Uterus (tissue), 4 donors: ENCODE data around the gene KRTAP20-4. TPM values are rescaled to one million over a fixed set of nuclear protein-coding genes. Genes with fewer than 3 reads are reported as not detected.

ENCODE experiments used
- DNase-seq, 2 donors: peaks; one replicate each; pipeline ENCODE4 v3.0.0-alpha.2; 2019 to 2020
- H3K27ac ChIP-seq, 2 donors: fragments of 200-600 bp; sonication (generic); 1 replicate in 1 of 2; 2 replicates in 1 of 2; pipeline ENCODE4 v1.5.1; 2016 to 2018
- H3K27me3 ChIP-seq, 2 donors: fragments of 200-600 bp; sonication (generic); one replicate each; pipeline ENCODE4 v1.5.1; 2018 to 2019; ENCODE audit warnings: control low read depth in 1 of 2
- H3K36me3 ChIP-seq, 2 donors: fragments of 200-600 bp; sonication (generic); one replicate each; pipeline ENCODE4 v1.5.1; 2019; ENCODE audit warnings: control low read depth in 1 of 2
- H3K4me1 ChIP-seq, 2 donors: fragments of 200-600 bp; sonication (generic); one replicate each; pipeline ENCODE4 v1.5.1; 2018 to 2019; ENCODE audit warnings: control low read depth in 1 of 2
- H3K4me3 ChIP-seq, 2 donors: fragments of 200-600 bp; sonication (generic); 1 replicate in 1 of 2; 2 replicates in 1 of 2; pipeline ENCODE4 v1.5.1; 2018 to 2019; ENCODE audit warnings: mild to moderate bottlenecking in 1 of 2
- H3K9me3 ChIP-seq, 2 donors: fragments of 200-600 bp; sonication (generic); one replicate each; pipeline ENCODE4 v1.5.1; 2019; ENCODE audit warnings: control low read depth in 1 of 2
- POLR2A ChIP-seq, 2 donors: fragments of 450-650 bp; IDR thresholded peaks; one replicate each; pipeline ENCODE4 v1.6.1; 2016; ENCODE audit warnings: antibody characterized with exemption in 2 of 2, mild to moderate bottlenecking in 1 of 2, moderate library complexity in 1 of 2
- intact Hi-C: fragments of 100-400 bp; cut with DNase I; formaldehyde crosslinking; loops from one replicate; pipeline ENCODE4 v1.15.1; 2023; ENCODE audit warnings: low total_unique reads
- small RNA-seq: library from RNA; depleted of rRNA; stranded (forward); fragments of <200 nt; gene quantifications from one replicate; pipeline ENCODE3, GENCODE V24; 2016
- total RNA-seq, 4 donors: library from RNA; depleted of rRNA in 3 of 4; stranded (reverse); fragments of >200 nt in 3 of 4; gene quantifications; one replicate each; pipeline versions ENCODE4 v1.1.0 to v1.2.4, GENCODE V29; 2014 to 2023
- TF ChIP-seq, protein P1 (sequence below), 4 experiments: fragments of 200-600 bp in 2 of 4; fragments of 450-650 bp in 2 of 4; sonication (generic) in 2 of 4; IDR thresholded peaks; one replicate each; pipeline ENCODE4 v1.5.1; 2016 to 2019; ENCODE audit warnings: antibody characterized with exemption in 4 of 4, mild to moderate bottlenecking in 2 of 4, moderate library complexity in 1 of 4
- donor health status: DM: yes; HTN: yes; CAD: no.

Gene KRTAP20-4
- total RNA-seq, 4 donors from 2014 or later, result not detected

DNA sequence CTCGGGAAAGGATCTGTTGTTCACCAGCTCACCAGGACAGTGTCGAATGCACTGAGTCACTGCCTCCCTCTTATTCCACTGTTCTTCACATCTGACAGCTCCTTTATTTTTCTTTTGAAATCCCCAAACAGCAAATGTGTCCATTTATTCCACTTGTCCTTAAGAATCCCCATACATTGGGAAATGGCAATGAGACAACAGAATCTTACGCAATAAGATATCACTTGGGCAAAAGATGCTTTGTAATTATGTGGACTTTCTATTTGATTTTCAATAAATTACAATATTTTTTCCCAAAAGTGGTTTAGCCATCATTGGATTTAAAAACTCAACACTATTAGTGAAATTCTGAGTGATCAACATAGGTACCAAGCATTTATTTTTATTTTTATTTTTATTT, 18.3 kb downstream of the KRTAP20-4 start:
- Histone ChIP-seq H3K4me3 (no peak overlapping the region), H3K27me3 (no peaks in the 10 kb centered on the region), H3K36me3 (no peaks in the 10 kb centered on the region), H3K4me1 (no peaks in the 10 kb centered on the region), H3K9me3 (no peaks in the 10 kb centered on the region), H3K27ac (no peak overlapping the region)
- no peak for DNase-seq
- intact Hi-C loops, result no loop called here
- no peak for TF ChIP-seq POLR2A (IDR thresholded peaks at IDR 0.05)
- TF ChIP-seq, protein P1, sequence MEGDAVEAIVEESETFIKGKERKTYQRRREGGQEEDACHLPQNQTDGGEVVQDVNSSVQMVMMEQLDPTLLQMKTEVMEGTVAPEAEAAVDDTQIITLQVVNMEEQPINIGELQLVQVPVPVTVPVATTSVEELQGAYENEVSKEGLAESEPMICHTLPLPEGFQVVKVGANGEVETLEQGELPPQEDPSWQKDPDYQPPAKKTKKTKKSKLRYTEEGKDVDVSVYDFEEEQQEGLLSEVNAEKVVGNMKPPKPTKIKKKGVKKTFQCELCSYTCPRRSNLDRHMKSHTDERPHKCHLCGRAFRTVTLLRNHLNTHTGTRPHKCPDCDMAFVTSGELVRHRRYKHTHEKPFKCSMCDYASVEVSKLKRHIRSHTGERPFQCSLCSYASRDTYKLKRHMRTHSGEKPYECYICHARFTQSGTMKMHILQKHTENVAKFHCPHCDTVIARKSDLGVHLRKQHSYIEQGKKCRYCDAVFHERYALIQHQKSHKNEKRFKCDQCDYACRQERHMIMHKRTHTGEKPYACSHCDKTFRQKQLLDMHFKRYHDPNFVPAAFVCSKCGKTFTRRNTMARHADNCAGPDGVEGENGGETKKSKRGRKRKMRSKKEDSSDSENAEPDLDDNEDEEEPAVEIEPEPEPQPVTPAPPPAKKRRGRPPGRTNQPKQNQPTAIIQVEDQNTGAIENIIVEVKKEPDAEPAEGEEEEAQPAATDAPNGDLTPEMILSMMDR (IDR thresholded peaks at IDR 0.05), result no peak

DNA sequence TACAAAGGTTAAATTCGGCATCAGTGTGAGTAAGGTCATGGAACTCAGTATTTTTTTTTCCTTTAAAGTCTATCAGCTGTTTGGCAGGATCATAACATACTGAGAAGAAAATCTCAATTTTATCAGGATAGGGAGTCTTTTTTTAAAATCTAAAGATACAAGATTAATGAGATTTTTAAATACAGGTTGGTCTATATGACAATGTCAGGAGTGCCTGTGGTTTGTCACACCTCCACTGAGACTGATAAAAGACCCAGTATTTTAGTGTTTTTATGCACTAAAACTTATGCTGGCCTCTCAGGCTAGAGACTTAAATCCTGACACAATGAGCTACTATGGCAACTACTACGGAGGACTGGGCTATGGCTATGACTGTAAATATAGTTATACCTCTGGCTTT, 22.1 kb downstream of the KRTAP20-4 start, which contains the start of gene KRTAP20-3:
Gene KRTAP20-3 (plus strand): TSS at position 301 of the 400 bp plus-strand sequence.
- Histone ChIP-seq H3K4me1 (no peaks in the 10 kb centered on the region), H3K36me3 (no peaks in the 10 kb centered on the region), H3K9me3 (no peaks in the 10 kb centered on the region), H3K27ac (no peak within 1 kb of the TSS), H3K27me3 (no peaks in the 10 kb centered on the region), H3K4me3 (no peak within 1 kb of the TSS)
- DNase-seq, result no peak
- intact Hi-C loops, result no loop called here
- TF ChIP-seq POLR2A (IDR thresholded peaks at IDR 0.05), result no peak
- TF ChIP-seq, protein P1 (IDR thresholded peaks at IDR 0.05), result no peak

DNA sequence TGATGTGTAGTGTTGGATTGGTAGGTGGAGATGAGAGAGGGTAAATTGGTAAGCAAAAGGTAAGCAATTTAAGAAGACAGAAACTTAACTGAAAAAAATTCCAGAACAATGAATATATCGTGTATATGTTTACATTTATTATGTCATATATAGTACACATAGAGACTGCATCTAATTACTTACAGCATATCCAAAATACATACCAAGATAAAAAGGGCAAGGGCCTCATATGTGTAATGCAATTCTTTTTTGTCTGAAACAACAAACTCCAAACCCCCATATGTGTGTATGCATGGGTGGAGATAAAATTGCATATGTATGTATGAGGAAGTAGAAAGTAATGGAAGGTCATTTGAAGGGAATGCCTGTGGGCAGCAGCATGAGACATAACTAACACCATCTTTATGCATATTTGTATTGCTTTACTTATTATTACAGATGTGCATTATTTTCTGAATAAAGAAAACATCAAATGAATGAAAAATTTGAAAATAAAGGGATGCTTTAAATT, 26.5 kb downstream of the KRTAP20-4 start:
- H3K27ac ChIP-seq, result no peak overlapping the region
- no peaks in the 10 kb centered on the region for H3K27me3 ChIP-seq
- H3K4me3 ChIP-seq, result no peak overlapping the region
- intact Hi-C loops, result no loop called here
- DNase-seq, result no peak
- TF ChIP-seq POLR2A (IDR thresholded peaks at IDR 0.05), result no peak
- TF ChIP-seq, protein P1 (IDR thresholded peaks at IDR 0.05), result no peak
- no peaks in the 10 kb centered on the region for H3K9me3 ChIP-seq
- no peaks in the 10 kb centered on the region for H3K36me3 ChIP-seq
- no peaks in the 10 kb centered on the region for H3K4me1 ChIP-seq

DNA sequence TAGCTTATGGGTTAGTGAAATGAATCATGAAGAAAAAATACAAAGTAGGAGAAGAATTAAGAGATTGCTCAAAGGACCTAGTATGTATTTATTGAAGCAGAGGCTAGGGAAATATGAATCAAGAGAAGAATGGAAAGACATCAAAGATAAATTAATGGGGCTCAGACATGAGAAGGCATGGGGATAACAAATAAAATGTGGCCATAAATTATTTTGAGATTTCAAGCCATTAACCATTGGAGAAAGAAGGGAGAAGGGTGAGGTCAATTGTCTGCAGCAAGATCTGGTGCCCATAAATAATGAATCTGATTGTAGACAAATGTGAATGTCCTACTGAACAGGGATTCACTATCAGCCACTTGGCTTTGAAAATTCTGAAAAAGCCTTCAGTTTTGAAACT, 32.5 kb downstream of the KRTAP20-4 start:
- Histone ChIP-seq H3K4me1 (no peaks in the 10 kb centered on the region), H3K27ac (no peak overlapping the region), H3K27me3 (no peaks in the 10 kb centered on the region), H3K4me3 (no peak overlapping the region), H3K9me3 (no peaks in the 10 kb centered on the region), H3K36me3 (no peaks in the 10 kb centered on the region)
- no peak for DNase-seq
- TF ChIP-seq, protein P1 (IDR thresholded peaks at IDR 0.05), result no peak
- no peak for TF ChIP-seq POLR2A (IDR thresholded peaks at IDR 0.05)
- intact Hi-C loops, result no loop called here

DNA sequence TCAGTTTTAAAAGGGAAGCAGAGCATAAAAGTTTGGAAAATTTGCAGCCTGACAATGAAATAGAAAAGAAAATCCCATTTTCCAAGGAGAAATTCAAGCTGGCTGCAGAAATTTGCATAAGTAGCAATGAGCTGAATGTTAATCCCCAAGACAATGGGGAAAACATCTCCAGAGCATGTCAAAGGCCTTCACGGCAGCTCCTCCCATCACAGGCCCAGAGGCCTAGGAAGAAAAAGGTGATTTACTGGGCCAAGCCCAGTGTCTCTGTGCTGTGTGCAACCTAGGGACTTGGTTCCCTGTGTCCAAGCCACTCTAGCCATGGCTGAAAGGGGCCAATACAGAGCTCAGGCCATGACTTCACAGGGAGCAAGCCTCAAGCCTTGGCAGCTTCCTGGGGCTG, 48.3 kb downstream of the KRTAP20-4 start:
- TF ChIP-seq, protein P1 (IDR thresholded peaks at IDR 0.05), result no peak
- TF ChIP-seq POLR2A (IDR thresholded peaks at IDR 0.05), result no peak
- no peak for DNase-seq
- intact Hi-C loops, result no loop called here
- no peak overlapping the region for H3K4me3 ChIP-seq
- H3K27me3 ChIP-seq, result no peaks in the 10 kb centered on the region
- H3K4me1 ChIP-seq, result no peaks in the 10 kb centered on the region
- no peaks in the 10 kb centered on the region for H3K36me3 ChIP-seq
- H3K9me3 ChIP-seq, result no peaks in the 10 kb centered on the region
- H3K27ac ChIP-seq, result no peak overlapping the region

Small RNAs within 50 kb of the gene (small RNA-seq; reads per million reads assigned to genes)
- not detected for gene KRTAP20-1
- gene KRTAP20-3, result not detected
- gene KRTAP20-4, result not detected
- not detected for gene KRTAP22-1
- gene KRTAP22-2, result not detected

Other genes with a start within 250 kb of the KRTAP20-4 start
- gene KRTAP13-2, start 248.4 kb upstream of the KRTAP20-4 start, total RNA-seq, result not detected
- not detected for gene KRTAP13-1, start 224.6 kb upstream of the KRTAP20-4 start, total RNA-seq
- not detected for gene KRTAP13-3, start 194.7 kb upstream of the KRTAP20-4 start, total RNA-seq
- gene KRTAP13-4, start 190.4 kb upstream of the KRTAP20-4 start, total RNA-seq, result not detected
- gene KRTAP15-1, start 180.4 kb upstream of the KRTAP20-4 start, total RNA-seq, result not detected
- gene KRTAP19-1, start 140.3 kb upstream of the KRTAP20-4 start, total RNA-seq, result not detected
- gene KRTAP19-2, start 133.2 kb upstream of the KRTAP20-4 start, total RNA-seq, result not detected
- gene KRTAP19-3, start 128.6 kb upstream of the KRTAP20-4 start, total RNA-seq, result not detected
- not detected for gene KRTAP19-4, start 123.5 kb upstream of the KRTAP20-4 start, total RNA-seq
- not detected for gene KRTAP19-5, start 118.5 kb upstream of the KRTAP20-4 start, total RNA-seq
- not detected for gene KRTAP19-6, start 78.8 kb upstream of the KRTAP20-4 start, total RNA-seq
- gene KRTAP19-7, start 59.3 kb upstream of the KRTAP20-4 start, total RNA-seq, result not detected
- gene KRTAP22-2, start 30.2 kb upstream of the KRTAP20-4 start, total RNA-seq, result not detected
- not detected for gene KRTAP6-3, start 28.2 kb upstream of the KRTAP20-4 start, total RNA-seq
- gene KRTAP6-2, start 21.7 kb upstream of the KRTAP20-4 start, total RNA-seq, result not detected
- not detected for gene KRTAP22-1, start 19.5 kb upstream of the KRTAP20-4 start, total RNA-seq
- gene KRTAP6-1, start 6.7 kb upstream of the KRTAP20-4 start, total RNA-seq, result not detected
- not detected for gene KRTAP20-1, start 4.2 kb upstream of the KRTAP20-4 start, total RNA-seq
- not detected for gene KRTAP20-2, start 14.6 kb downstream of the KRTAP20-4 start, total RNA-seq
- not detected for gene KRTAP20-3, start 22.2 kb downstream of the KRTAP20-4 start, total RNA-seq
- not detected for gene KRTAP21-3, start 98.2 kb downstream of the KRTAP20-4 start, total RNA-seq
- not detected for gene KRTAP21-2, start 126.6 kb downstream of the KRTAP20-4 start, total RNA-seq
- gene KRTAP21-1, start 134.8 kb downstream of the KRTAP20-4 start, total RNA-seq, result not detected
- gene KRTAP8-1, start 192.6 kb downstream of the KRTAP20-4 start, total RNA-seq, result not detected
- not detected for gene KRTAP7-1, start 209.1 kb downstream of the KRTAP20-4 start, total RNA-seq